GM10847 (cell line): ENCODE measurements around the gene VIT.

ENCODE experiments used
- POLR2A ChIP-seq: IDR thresholded peaks from 2 replicates; pipeline ENCODE4 v1.6.1; 2011; ENCODE audit not compliant: insufficient read length; ENCODE audit errors: extremely low read depth

Gene VIT

GRCh38 chr2:36729067-36729466, 32.6 kb downstream of the VIT start:
- no peak for TF ChIP-seq POLR2A

- no peak for TF ChIP-seq POLR2A
Measured at GRCh38 chr2:36731941-36732672, 35.6 kb downstream of the VIT start.

- no peak for TF ChIP-seq POLR2A
Measured at GRCh38 chr2:36732673-36733036, 36.1 kb downstream of the VIT start.

- no peak for TF ChIP-seq POLR2A
Measured at GRCh38 chr2:36733215-36733614, 36.7 kb downstream of the VIT start.

- no peak for TF ChIP-seq POLR2A
Measured at GRCh38 chr2:36734304-36734703, 37.8 kb downstream of the VIT start.

GRCh38 chr2:36737131-36737750, 40.7 kb downstream of the VIT start:
- no peak for TF ChIP-seq POLR2A

GRCh38 chr2:36740061-36740460, 43.6 kb downstream of the VIT start:
- TF ChIP-seq POLR2A = no peak

- TF ChIP-seq POLR2A = no peak
Measured at GRCh38 chr2:36741188-36741837, 44.8 kb downstream of the VIT start.

- TF ChIP-seq POLR2A = no peak
Measured at GRCh38 chr2:36743954-36744353, 47.4 kb downstream of the VIT start.

- no peak for TF ChIP-seq POLR2A
Measured at GRCh38 chr2:36748166-36748565, 51.7 kb downstream of the VIT start.

- no peak for TF ChIP-seq POLR2A
Measured at GRCh38 chr2:36750101-36750500, 53.6 kb downstream of the VIT start.

- no peak for TF ChIP-seq POLR2A
Measured at GRCh38 chr2:36753706-36754221, 57.3 kb downstream of the VIT start.

- no peak for TF ChIP-seq POLR2A
Measured at GRCh38 chr2:36754578-36754977, 58.1 kb downstream of the VIT start.

GRCh38 chr2:36756438-36756837, 59.9 kb downstream of the VIT start:
- TF ChIP-seq POLR2A = no peak

- TF ChIP-seq POLR2A = no peak
Measured at GRCh38 chr2:36762764-36763490, 66.4 kb downstream of the VIT start.
